ENCODE data around the gene P2RY11. TPM values are rescaled to one million over a fixed set of nuclear protein-coding genes. Genes with fewer than 3 reads are reported as not detected.

The P2RY11 gene
- total RNA-seq, 1 experiment from 2014 or later: 43.8 TPM

DNA sequence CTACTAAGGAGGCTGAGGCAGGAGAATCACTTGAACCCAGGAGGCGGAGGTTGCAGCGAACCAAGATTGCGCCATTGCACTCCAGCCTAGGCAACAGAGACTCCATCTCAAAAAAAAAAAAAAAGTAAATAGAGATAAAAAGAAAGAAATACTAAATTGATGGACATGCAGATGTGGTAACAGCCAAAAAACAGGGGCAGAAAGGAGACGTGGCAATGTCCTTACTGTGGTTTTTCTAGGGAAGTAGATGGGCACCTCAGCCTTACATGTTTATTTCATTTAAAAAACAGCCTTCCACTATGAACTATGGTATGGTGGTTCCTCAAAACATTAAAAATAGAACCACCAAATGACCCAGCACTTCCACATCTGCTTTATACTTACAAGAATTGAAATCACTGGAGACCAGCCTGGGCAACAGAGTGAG, 14.7 kb downstream of the P2RY11 start:
- RAD21 ChIA-PET (ENCODE audit: low non-redundant PET in 1 of 2, low total read pairs in 2 of 2, uncharacterized antibody in 2 of 2, unreplicated experiment in 2 of 2): no interaction called here
- BruUV-seq (replicated peaks): no TSS peak
- POLR2A ChIA-PET: no interaction called here

More for the DNA sequence above, 14.7 kb downstream of the P2RY11 start:
- Histone ChIP-seq H3K9ac (ENCODE audit: low read length) (no peak overlapping the region), H3K9me3 (ENCODE audit: control insufficient read depth in 1 of 2, insufficient read depth in 1 of 2, low read depth in 1 of 2, low read length in 2 of 2) (no peaks in the 10 kb centered on the region), H2AFZ (ENCODE audit: low read depth, low read length, poor library complexity, severe bottlenecking) (no peak overlapping the region), H3K4me1 (ENCODE audit: control insufficient read depth in 1 of 2, insufficient read depth in 2 of 2, low read length in 2 of 2) (no peaks in the 10 kb centered on the region), H3K4me3 (replicated peaks in 1 of 2; ENCODE audit: low read depth in 1 of 2, low read length in 2 of 2) (no peak overlapping the region), H3K79me2 (ENCODE audit: insufficient read depth, low read length) (no peaks in the 10 kb centered on the region), H3K27me3 (ENCODE audit: insufficient read depth, low read length) (no peaks in the 10 kb centered on the region), H3K9me2 (ENCODE audit: insufficient read depth) (no peaks in the 10 kb centered on the region), H3K4me2 (ENCODE audit: low read length) (no peak overlapping the region), H3K27ac (ENCODE audit: low read depth, low read length) (no peak overlapping the region), H3K36me3 (ENCODE audit: control insufficient read depth in 1 of 2, insufficient read depth in 2 of 2, low read length in 2 of 2) (peaks cover 3 to 14% of the 10 kb centered on the region in 2 experiments; a peak in 3 of 4 replicates), H4K20me1 (ENCODE audit: insufficient read depth) (no peaks in the 10 kb centered on the region)
- ATAC-seq (no peak), DNase-seq (ENCODE audit: low read depth, low spot score) (no peak)
- intact Hi-C loops (cut with micrococcal nuclease): no loop called here
- TF ChIP-seq SIN3A (IDR thresholded peaks at IDR 0.05; ENCODE audit: low read depth) (no peak), POLR2AphosphoS5 (IDR thresholded peaks at IDR 0.05; ENCODE audit: low read depth, low read length) (no peak), CBX3 (IDR thresholded peaks at IDR 0.05; ENCODE audit: low read depth) (no peak), SRF (IDR thresholded peaks at IDR 0.05; ENCODE audit: low read depth) (no peak), EZH2 (IDR thresholded peaks at IDR 0.05) (no peak), EGR1 (IDR thresholded peaks at IDR 0.05; ENCODE audit: low read depth) (no peak), SP1 (IDR thresholded peaks at IDR 0.05; ENCODE audit: low read depth) (no peak), FOSL1 (IDR thresholded peaks at IDR 0.05; ENCODE audit: low read depth) (no peak), ZNF274 (IDR thresholded peaks at IDR 0.05; ENCODE audit: low read depth, low read length) (no peak)
- TF ChIP-seq, protein P1, sequence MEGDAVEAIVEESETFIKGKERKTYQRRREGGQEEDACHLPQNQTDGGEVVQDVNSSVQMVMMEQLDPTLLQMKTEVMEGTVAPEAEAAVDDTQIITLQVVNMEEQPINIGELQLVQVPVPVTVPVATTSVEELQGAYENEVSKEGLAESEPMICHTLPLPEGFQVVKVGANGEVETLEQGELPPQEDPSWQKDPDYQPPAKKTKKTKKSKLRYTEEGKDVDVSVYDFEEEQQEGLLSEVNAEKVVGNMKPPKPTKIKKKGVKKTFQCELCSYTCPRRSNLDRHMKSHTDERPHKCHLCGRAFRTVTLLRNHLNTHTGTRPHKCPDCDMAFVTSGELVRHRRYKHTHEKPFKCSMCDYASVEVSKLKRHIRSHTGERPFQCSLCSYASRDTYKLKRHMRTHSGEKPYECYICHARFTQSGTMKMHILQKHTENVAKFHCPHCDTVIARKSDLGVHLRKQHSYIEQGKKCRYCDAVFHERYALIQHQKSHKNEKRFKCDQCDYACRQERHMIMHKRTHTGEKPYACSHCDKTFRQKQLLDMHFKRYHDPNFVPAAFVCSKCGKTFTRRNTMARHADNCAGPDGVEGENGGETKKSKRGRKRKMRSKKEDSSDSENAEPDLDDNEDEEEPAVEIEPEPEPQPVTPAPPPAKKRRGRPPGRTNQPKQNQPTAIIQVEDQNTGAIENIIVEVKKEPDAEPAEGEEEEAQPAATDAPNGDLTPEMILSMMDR (IDR thresholded peaks at IDR 0.05 in 2 of 3, conservative IDR thresholded peaks at IDR 0.05 in 1 of 3; ENCODE audit: borderline replicate concordance in 1 of 3, insufficient read depth in 1 of 3, low read depth in 2 of 3, low read length in 2 of 3): no peak
- TF ChIP-seq, protein P2, sequence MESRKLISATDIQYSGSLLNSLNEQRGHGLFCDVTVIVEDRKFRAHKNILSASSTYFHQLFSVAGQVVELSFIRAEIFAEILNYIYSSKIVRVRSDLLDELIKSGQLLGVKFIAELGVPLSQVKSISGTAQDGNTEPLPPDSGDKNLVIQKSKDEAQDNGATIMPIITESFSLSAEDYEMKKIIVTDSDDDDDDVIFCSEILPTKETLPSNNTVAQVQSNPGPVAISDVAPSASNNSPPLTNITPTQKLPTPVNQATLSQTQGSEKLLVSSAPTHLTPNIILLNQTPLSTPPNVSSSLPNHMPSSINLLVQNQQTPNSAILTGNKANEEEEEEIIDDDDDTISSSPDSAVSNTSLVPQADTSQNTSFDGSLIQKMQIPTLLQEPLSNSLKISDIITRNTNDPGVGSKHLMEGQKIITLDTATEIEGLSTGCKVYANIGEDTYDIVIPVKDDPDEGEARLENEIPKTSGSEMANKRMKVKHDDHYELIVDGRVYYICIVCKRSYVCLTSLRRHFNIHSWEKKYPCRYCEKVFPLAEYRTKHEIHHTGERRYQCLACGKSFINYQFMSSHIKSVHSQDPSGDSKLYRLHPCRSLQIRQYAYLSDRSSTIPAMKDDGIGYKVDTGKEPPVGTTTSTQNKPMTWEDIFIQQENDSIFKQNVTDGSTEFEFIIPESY (IDR thresholded peaks at IDR 0.05; ENCODE audit: extremely low read depth, insufficient replicate concordance, low read length): no peak
- CTCF ChIA-PET: no interaction called here
